ENCODE results near the gene CXCR1. TPM values are rescaled to one million over a fixed set of nuclear protein-coding genes. Genes with fewer than 3 reads are reported as not detected.
A peak's percentile ranks its signal among the peaks of the same experiment; 100 is the strongest.
"Not testable (repeated sequence)": the region's sequence is repeated elsewhere in the genome, so short reads cannot be mapped to it uniquely, and the experiment has no call there.

The CXCR1 gene
- total RNA-seq, 1 donor from 2014 or later: not detected

DNA sequence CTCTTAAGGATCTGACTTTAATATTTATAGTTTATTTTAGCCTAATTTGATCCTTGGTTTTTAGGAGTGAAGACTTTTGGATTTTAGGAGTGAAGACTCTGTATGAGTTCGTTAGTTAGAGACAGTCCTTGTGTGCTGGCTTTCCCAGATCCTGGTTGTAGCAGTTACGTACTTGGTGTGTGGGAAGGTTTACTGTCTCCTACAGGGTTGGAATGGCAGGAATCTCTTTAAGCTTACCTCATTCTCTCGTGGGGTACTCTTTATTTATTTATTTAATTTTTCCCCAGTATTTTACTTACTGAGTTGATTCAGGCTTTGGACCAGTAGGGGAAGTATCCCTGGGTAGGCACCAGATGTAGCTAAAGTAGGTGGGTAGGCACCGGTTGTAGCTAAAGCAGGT lies 42.8 kb downstream of the CXCR1 start:
- no peak overlapping the region for H3K4me3 Mint-ChIP-seq (ENCODE audit: unreplicated experiment)

DNA sequence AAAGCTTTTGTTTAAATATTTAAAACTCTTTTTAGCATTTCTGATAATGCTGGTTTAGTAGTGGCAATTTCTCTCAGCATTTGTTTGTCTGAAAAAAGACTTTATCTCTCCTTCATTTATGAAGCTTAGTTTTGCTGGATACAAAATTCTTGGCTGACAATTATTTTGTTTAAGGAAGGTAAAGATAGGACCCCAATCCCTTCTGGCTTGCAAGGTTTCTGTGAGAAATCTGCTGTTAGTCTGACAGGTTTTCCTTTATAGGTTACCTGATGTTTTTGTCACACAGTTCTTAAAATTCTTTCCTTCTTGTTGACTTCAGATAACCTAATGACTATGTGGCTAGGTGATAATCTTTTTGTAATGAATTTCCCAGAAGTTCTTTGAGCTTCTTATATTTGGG lies 44.5 kb downstream of the CXCR1 start:
- FAIRE-seq: not testable (repeated sequence)
- peaks cover 13% of the 10 kb centered on the region for H3K27me3 ChIP-seq (ENCODE audit: insufficient read depth, low read length)

More for the DNA sequence above, 42.8 kb downstream of the CXCR1 start:
- peaks cover 14% of the 10 kb centered on the region for H3K9me3 Mint-ChIP-seq (ENCODE audit: unreplicated experiment)
- H3K9me3 ChIP-seq (ENCODE audit: insufficient read depth, low read depth, low read length): no peaks in the 10 kb centered on the region
- no peak overlapping the region for H2AFZ ChIP-seq (ENCODE audit: low read depth, low read length)
- H3K79me2 ChIP-seq (ENCODE audit: insufficient read depth, low read length): no peaks in the 10 kb centered on the region
- no peaks in the 10 kb centered on the region for H3K4me1 ChIP-seq (ENCODE audit: insufficient read depth, low read length)
- no peaks in the 10 kb centered on the region for H3K36me3 ChIP-seq (ENCODE audit: insufficient read depth, low read length)
- no peaks in the 10 kb centered on the region for H4K20me1 ChIP-seq (ENCODE audit: insufficient read depth, low read length)
- H3K27ac ChIP-seq (ENCODE audit: low read depth, low read length): no peak overlapping the region
- peak overlapping the region; percentile 34 for H3K27ac Mint-ChIP-seq (ENCODE audit: unreplicated experiment)
- FAIRE-seq (no peak), DNase-seq (ENCODE audit: low read depth) (peak; percentile 21)
- H3K4me3 ChIP-seq (ENCODE audit: insufficient read depth, low read depth, low read length): no peak overlapping the region
- H3K27me3 Mint-ChIP-seq (ENCODE audit: low read depth, unreplicated experiment): peaks cover 33% of the 10 kb centered on the region
- peaks cover 5% of the 10 kb centered on the region for H3K4me1 Mint-ChIP-seq (ENCODE audit: low read depth, unreplicated experiment)
- no peak overlapping the region for H3K4me2 ChIP-seq (ENCODE audit: low read length)
- H3K27me3 ChIP-seq (ENCODE audit: insufficient read depth, low read length): peaks cover 24% of the 10 kb centered on the region
- TF ChIP-seq EZH2 (IDR thresholded peaks at IDR 0.05; ENCODE audit: insufficient read depth, low read length): no peak
- TF ChIP-seq, protein P1, sequence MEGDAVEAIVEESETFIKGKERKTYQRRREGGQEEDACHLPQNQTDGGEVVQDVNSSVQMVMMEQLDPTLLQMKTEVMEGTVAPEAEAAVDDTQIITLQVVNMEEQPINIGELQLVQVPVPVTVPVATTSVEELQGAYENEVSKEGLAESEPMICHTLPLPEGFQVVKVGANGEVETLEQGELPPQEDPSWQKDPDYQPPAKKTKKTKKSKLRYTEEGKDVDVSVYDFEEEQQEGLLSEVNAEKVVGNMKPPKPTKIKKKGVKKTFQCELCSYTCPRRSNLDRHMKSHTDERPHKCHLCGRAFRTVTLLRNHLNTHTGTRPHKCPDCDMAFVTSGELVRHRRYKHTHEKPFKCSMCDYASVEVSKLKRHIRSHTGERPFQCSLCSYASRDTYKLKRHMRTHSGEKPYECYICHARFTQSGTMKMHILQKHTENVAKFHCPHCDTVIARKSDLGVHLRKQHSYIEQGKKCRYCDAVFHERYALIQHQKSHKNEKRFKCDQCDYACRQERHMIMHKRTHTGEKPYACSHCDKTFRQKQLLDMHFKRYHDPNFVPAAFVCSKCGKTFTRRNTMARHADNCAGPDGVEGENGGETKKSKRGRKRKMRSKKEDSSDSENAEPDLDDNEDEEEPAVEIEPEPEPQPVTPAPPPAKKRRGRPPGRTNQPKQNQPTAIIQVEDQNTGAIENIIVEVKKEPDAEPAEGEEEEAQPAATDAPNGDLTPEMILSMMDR (IDR thresholded peaks at IDR 0.05; ENCODE audit: insufficient read depth, low read depth, low read length): no peak
- H3K36me3 Mint-ChIP-seq (ENCODE audit: low read depth, unreplicated experiment): peaks cover 4% of the 10 kb centered on the region
- no peak overlapping the region for H3K9ac ChIP-seq (ENCODE audit: low read length)

DNA sequence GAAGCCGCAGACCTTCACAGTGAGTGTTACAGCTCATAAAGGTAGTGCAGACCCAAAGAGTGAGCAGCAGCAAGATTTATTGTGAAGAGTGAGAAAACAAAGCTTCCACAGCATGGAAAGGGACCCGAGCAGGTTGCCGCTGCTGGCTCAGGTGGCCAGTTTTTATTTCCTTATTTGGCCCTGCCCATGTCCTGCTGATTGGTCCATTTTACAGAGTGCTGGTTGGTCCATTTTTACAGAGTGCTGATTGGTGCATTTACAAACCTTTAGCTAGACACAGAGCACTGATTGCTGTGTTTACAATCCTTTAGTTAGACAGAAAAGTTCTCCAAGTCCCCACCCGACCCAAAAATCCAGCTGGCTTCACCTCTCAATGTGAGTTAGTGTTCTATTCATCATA lies 45.0 kb downstream of the CXCR1 start:
- not testable (repeated sequence) for H3K4me1 ChIP-seq (ENCODE audit: insufficient read depth, low read length); H3K9ac ChIP-seq (ENCODE audit: low read length); H3K27ac ChIP-seq (ENCODE audit: low read depth, low read length); H3K4me3 Mint-ChIP-seq (ENCODE audit: unreplicated experiment); H3K9me3 ChIP-seq (ENCODE audit: insufficient read depth, low read depth, low read length); H2AFZ ChIP-seq (ENCODE audit: low read depth, low read length); H3K4me3 ChIP-seq (ENCODE audit: insufficient read depth, low read depth, low read length); H4K20me1 ChIP-seq (ENCODE audit: insufficient read depth, low read length); H3K4me2 ChIP-seq (ENCODE audit: low read length); H3K36me3 Mint-ChIP-seq (ENCODE audit: low read depth, unreplicated experiment); H3K4me1 Mint-ChIP-seq (ENCODE audit: low read depth, unreplicated experiment); FAIRE-seq; H3K79me2 ChIP-seq (ENCODE audit: insufficient read depth, low read length); H3K36me3 ChIP-seq (ENCODE audit: insufficient read depth, low read length); H3K27ac Mint-ChIP-seq (ENCODE audit: unreplicated experiment); H3K27me3 ChIP-seq (ENCODE audit: insufficient read depth, low read length); DNase-seq (ENCODE audit: low read depth)
- H3K27me3 Mint-ChIP-seq (ENCODE audit: low read depth, unreplicated experiment): peaks cover 20% of the 10 kb centered on the region
- H3K9me3 Mint-ChIP-seq (ENCODE audit: unreplicated experiment): peaks cover 26% of the 10 kb centered on the region

More for the DNA sequence above, 44.5 kb downstream of the CXCR1 start:
- not testable (repeated sequence) for H3K4me1 ChIP-seq (ENCODE audit: insufficient read depth, low read length); H3K4me2 ChIP-seq (ENCODE audit: low read length); H3K4me3 Mint-ChIP-seq (ENCODE audit: unreplicated experiment); H3K79me2 ChIP-seq (ENCODE audit: insufficient read depth, low read length); H3K27ac Mint-ChIP-seq (ENCODE audit: unreplicated experiment); H3K36me3 ChIP-seq (ENCODE audit: insufficient read depth, low read length); H4K20me1 ChIP-seq (ENCODE audit: insufficient read depth, low read length); H3K27ac ChIP-seq (ENCODE audit: low read depth, low read length); H3K4me3 ChIP-seq (ENCODE audit: insufficient read depth, low read depth, low read length); H2AFZ ChIP-seq (ENCODE audit: low read depth, low read length); H3K36me3 Mint-ChIP-seq (ENCODE audit: low read depth, unreplicated experiment); DNase-seq (ENCODE audit: low read depth); H3K9ac ChIP-seq (ENCODE audit: low read length); H3K9me3 ChIP-seq (ENCODE audit: insufficient read depth, low read depth, low read length); H3K4me1 Mint-ChIP-seq (ENCODE audit: low read depth, unreplicated experiment)
- Mint-ChIP-seq H3K9me3 (ENCODE audit: unreplicated experiment) (peaks cover 24% of the 10 kb centered on the region), H3K27me3 (ENCODE audit: low read depth, unreplicated experiment) (peaks cover 20% of the 10 kb centered on the region)

Other genes with a start within 250 kb of the CXCR1 start
- 219 and 264 TPM in 2 replicates for gene TNS1, start 164.0 kb downstream of the CXCR1 start, total RNA-seq
- not detected in 2 replicates for gene RUFY4, start 97.7 kb downstream of the CXCR1 start, total RNA-seq
- gene CXCR2, start 40.9 kb downstream of the CXCR1 start, total RNA-seq: 0.07 TPM in 1 of 2 replicates, not detected in the other
- 521 and 535 TPM in 2 replicates for gene ARPC2, start 50.2 kb upstream of the CXCR1 start, total RNA-seq
- 0.55 and 0.70 TPM in 2 replicates for gene GPBAR1, start 94.1 kb upstream of the CXCR1 start, total RNA-seq
- 78.8 and 87.3 TPM in 2 replicates for gene AAMP, start 103.2 kb upstream of the CXCR1 start, total RNA-seq
- gene PNKD, start 103.6 kb upstream of the CXCR1 start, total RNA-seq: 40.9 and 43.3 TPM in 2 replicates
- gene TMBIM1, start 125.5 kb upstream of the CXCR1 start, total RNA-seq: 34.8 and 37.2 TPM in 2 replicates
- gene CATIP, start 189.9 kb upstream of the CXCR1 start, total RNA-seq: 0.23 TPM in 1 of 2 replicates, not detected in the other
- gene SLC11A1, start 215.3 kb upstream of the CXCR1 start, total RNA-seq: not detected in 2 replicates
- 41.8 and 45.0 TPM in 2 replicates for gene CTDSP1, start 232.9 kb upstream of the CXCR1 start, total RNA-seq

All from astrocyte (in vitro differentiated cells and primary cell).